LNCAP (cell line): Measurements from ENCODE around the gene NUP214.

ENCODE experiments used
- CTCF ChIP-seq: fragments of 450-650 bp; IDR thresholded peaks from 2 replicates; pipeline ENCODE4 v1.5.1; 2017; ENCODE audit warnings: mild to moderate bottlenecking

NUP214 gene

GRCh38 chr9:131227112-131227958 is 101.9 kb downstream of the NUP214 start:
- no peak; the same call in 1 of the 2 replicates for TF ChIP-seq CTCF

- no peak for TF ChIP-seq CTCF
Measured at GRCh38 chr9:131227959-131228460, 102.6 kb downstream of the NUP214 start.

GRCh38 chr9:131228988-131229387 is 103.6 kb downstream of the NUP214 start:
- no peak for TF ChIP-seq CTCF

GRCh38 chr9:131233556-131233955 is 108.2 kb downstream of the NUP214 start:
- TF ChIP-seq CTCF = no peak

- no peak for TF ChIP-seq CTCF
Measured at GRCh38 chr9:131233995-131234394, 108.6 kb downstream of the NUP214 start.

- no peak for TF ChIP-seq CTCF
Measured at GRCh38 chr9:131234799-131235479, 109.6 kb downstream of the NUP214 start.

- no peak for TF ChIP-seq CTCF
Measured at GRCh38 chr9:131235480-131235851, 110.1 kb downstream of the NUP214 start.
